Testis (tissue), 2 donors: ENCODE data around the gene FYCO1.

Experiments used
- POLR2A ChIP-seq: fragments of 450-650 bp; IDR thresholded peaks from one replicate; pipeline ENCODE4 v1.6.1; 2017; ENCODE audit warnings: antibody characterized with exemption, mild to moderate bottlenecking, moderate library complexity
- TF ChIP-seq, protein P1 (sequence below), 3 experiments: fragments of 450-650 bp in 2 of 3; fragments of 200-600 bp in 1 of 3; sonication (generic) in 1 of 3; IDR thresholded peaks; one replicate each; pipeline ENCODE4 v1.5.1; 2016 to 2019; ENCODE audit warnings: antibody characterized with exemption in 3 of 3, mild to moderate bottlenecking in 2 of 3, moderate library complexity in 1 of 3

DNA sequence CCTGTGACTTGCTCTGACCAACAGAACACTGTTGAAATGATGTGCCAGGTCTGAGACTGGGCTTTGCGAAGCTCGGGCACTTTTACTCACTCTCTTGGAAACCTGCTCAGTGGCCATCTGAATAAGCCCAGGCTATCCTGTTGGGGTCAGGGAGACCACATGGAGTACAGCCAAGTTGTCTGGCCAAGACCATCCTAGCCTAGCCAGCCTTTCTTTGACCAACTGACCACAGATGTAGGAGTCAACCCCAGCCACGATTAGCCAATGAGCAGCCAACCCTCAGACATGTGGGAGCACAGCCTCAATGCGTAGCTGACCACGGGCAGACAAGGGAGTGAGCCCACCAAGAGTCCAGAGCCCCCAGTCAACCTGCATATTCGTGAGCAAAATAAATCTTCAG is 83.2 kb downstream of the FYCO1 start:
- TF ChIP-seq, protein P1, sequence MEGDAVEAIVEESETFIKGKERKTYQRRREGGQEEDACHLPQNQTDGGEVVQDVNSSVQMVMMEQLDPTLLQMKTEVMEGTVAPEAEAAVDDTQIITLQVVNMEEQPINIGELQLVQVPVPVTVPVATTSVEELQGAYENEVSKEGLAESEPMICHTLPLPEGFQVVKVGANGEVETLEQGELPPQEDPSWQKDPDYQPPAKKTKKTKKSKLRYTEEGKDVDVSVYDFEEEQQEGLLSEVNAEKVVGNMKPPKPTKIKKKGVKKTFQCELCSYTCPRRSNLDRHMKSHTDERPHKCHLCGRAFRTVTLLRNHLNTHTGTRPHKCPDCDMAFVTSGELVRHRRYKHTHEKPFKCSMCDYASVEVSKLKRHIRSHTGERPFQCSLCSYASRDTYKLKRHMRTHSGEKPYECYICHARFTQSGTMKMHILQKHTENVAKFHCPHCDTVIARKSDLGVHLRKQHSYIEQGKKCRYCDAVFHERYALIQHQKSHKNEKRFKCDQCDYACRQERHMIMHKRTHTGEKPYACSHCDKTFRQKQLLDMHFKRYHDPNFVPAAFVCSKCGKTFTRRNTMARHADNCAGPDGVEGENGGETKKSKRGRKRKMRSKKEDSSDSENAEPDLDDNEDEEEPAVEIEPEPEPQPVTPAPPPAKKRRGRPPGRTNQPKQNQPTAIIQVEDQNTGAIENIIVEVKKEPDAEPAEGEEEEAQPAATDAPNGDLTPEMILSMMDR (IDR thresholded peaks at IDR 0.05) = no peak
- no peak for TF ChIP-seq POLR2A
